K562 (cell line): ENCODE results near the gene APOO. TPM values are rescaled to one million over a fixed set of nuclear protein-coding genes. Genes with fewer than 3 reads are reported as not detected.

Experiments
- ATAC-seq: fragments of 200-7000 bp; cut with Tn5 transposase; 3 replicates; pipeline ENCODE4 v1.9.1; 2020; ENCODE audit warnings: moderate library complexity
- BruUV-seq: library from RNA; stranded (reverse); fragments of 400-500 nt; replicated peaks from 2 replicates; lab custom pipeline; 2021; lab: Mats Ljungman, UMichigan
- CTCF ChIA-PET: fragments of 300-600 bp; formaldehyde crosslinking; extraction: SDS; loops from one replicate; lab custom pipeline; 2021; ENCODE audit warnings: low intra/inter-chr PET ratio; lab: Yijun Ruan, JAX
- POLR2A ChIA-PET: fragments of 300-600, 350-650 bp; sonication (Branson Sonifier 250); formaldehyde crosslinking; extraction: SDS; loops from one replicate; lab custom pipeline; 2021; ENCODE audit warnings: antibody characterized with exemption, inconsistent platforms; lab: Yijun Ruan, JAX
- DNase-seq, 4 experiments: peaks; one replicate each; pipeline versions ENCODE4 v3.0.0 to v3.0.0-alpha.2; 2011 to 2018; ENCODE audit warnings: low spot score in 3 of 4, mixed read lengths in 3 of 4; ENCODE audit errors: extremely low read depth in 1 of 4
- FAIRE-seq: peaks from 2 replicates; lab custom pipeline; 2011; peaks lifted over from hg19 to GRCh38; lab: Jason Lieb, UNC
- H2AFZ ChIP-seq: 2 replicates; pipeline ENCODE4 v1.6.0; 2011; ENCODE audit warnings: low read depth, low read length, control low read depth, inconsistent platforms
- H3K27ac ChIP-seq: fragments of 200-600 bp; 3 replicates; pipeline ENCODE4 v1.8.0; 2011; ENCODE audit warnings: low read depth, mild to moderate bottlenecking, control low read depth, inconsistent platforms, low read length, moderate library complexity, mixed read lengths; ENCODE audit errors: extremely low read depth
- H3K27me3 ChIP-seq, 2 experiments: fragments of 300-600 bp in 1 of 2; 2 replicates in 1 of 2; 3 replicates in 1 of 2; pipeline versions ENCODE4 v1.6.0 to v1.8.0; 2011; ENCODE audit warnings: inconsistent platforms in 2 of 2, low read length in 2 of 2, mild to moderate bottlenecking in 1 of 2, mixed read lengths in 1 of 2, moderate library complexity in 1 of 2; ENCODE audit not compliant: control insufficient read depth in 2 of 2, insufficient read depth in 2 of 2
- H3K36me3 ChIP-seq: fragments of 300-600 bp; 3 replicates; pipeline ENCODE4 v1.8.0; 2011; ENCODE audit warnings: mild to moderate bottlenecking, low read length, inconsistent platforms; ENCODE audit not compliant: control insufficient read depth, insufficient read depth
- H3K4me1 ChIP-seq, 2 experiments: fragments of 200-600 bp in 1 of 2; replicated peaks in 1 of 2; 2 replicates in 1 of 2; 3 replicates in 1 of 2; pipeline versions ENCODE4 v1.5.1 to v1.8.0; 2011; ENCODE audit warnings: inconsistent platforms in 2 of 2, low read length in 2 of 2, mild to moderate bottlenecking in 1 of 2, mixed read lengths in 1 of 2, moderate library complexity in 1 of 2; ENCODE audit not compliant: control insufficient read depth in 2 of 2, insufficient read depth in 2 of 2
- H3K4me2 ChIP-seq: 2 replicates; pipeline ENCODE4 v1.6.1; 2011; ENCODE audit warnings: low read length, control low read depth, inconsistent platforms, mixed read lengths; ENCODE audit not compliant: insufficient read depth
- H3K4me3 ChIP-seq: fragments of 200-600 bp; sonication (generic), shearing (Covaris generic); 2 replicates; pipeline ENCODE4 v1.5.1; 2016; ENCODE audit warnings: control low read depth, inconsistent platforms
- H3K79me2 ChIP-seq: fragments of 200-600 bp; 3 replicates; pipeline ENCODE4 v1.8.0; 2011; ENCODE audit warnings: low read length, inconsistent platforms; ENCODE audit not compliant: control insufficient read depth, insufficient read depth
- H3K9ac ChIP-seq, 2 experiments: 2 replicates each; pipeline versions ENCODE4 v1.6.0 to v1.6.1; 2011; ENCODE audit warnings: low read depth in 2 of 2, low read length in 2 of 2, control low read depth in 1 of 2, inconsistent platforms in 1 of 2, mild to moderate bottlenecking in 1 of 2, mixed read lengths in 1 of 2; ENCODE audit not compliant: insufficient read depth in 1 of 2
- H3K9me1 ChIP-seq: one replicate; pipeline ENCODE4 v1.6.0; 2011; ENCODE audit warnings: inconsistent platforms, mild to moderate bottlenecking, low read length, moderate library complexity; ENCODE audit not compliant: control insufficient read depth, insufficient read depth
- H3K9me3 ChIP-seq: replicated peaks from 2 replicates; pipeline ENCODE4 v1.5.1; 2011; ENCODE audit warnings: low read depth, low read length, inconsistent platforms; ENCODE audit not compliant: control insufficient read depth, insufficient read depth
- H4K20me1 ChIP-seq: replicated peaks from 2 replicates; pipeline ENCODE4 v1.6.1; 2011; ENCODE audit warnings: low read length, inconsistent platforms, mixed read lengths; ENCODE audit not compliant: control insufficient read depth, insufficient read depth
- BDP1 ChIP-seq: IDR thresholded peaks from 3 replicates; pipeline ENCODE4 v1.6.1; 2011; ENCODE audit not compliant: insufficient read length, insufficient read depth
- BHLHE40 ChIP-seq: IDR thresholded peaks from 2 replicates; pipeline ENCODE4 v1.6.1; 2011; ENCODE audit warnings: low read length, improper control_type of control experiment
- CBFA2T2 ChIP-seq: fragments of 450-650 bp; conservative IDR thresholded peaks from 2 replicates; pipeline ENCODE4 v1.6.1; 2017; ENCODE audit warnings: mild to moderate bottlenecking
- CCNT2 ChIP-seq: IDR thresholded peaks from 2 replicates; pipeline ENCODE4 v1.6.1; 2011; ENCODE audit warnings: borderline replicate concordance, low read depth, mild to moderate bottlenecking, moderate library complexity, mixed read lengths, low read length; ENCODE audit not compliant: insufficient read length; ENCODE audit errors: extremely low read depth
- DNMT1 ChIP-seq: fragments of 450-650 bp; IDR thresholded peaks from 2 replicates; pipeline ENCODE4 v1.6.1; 2016; ENCODE audit warnings: antibody characterized with exemption, mild to moderate bottlenecking
- DPF2 ChIP-seq: fragments of 450-650 bp; IDR thresholded peaks from 2 replicates; pipeline ENCODE4 v1.6.1; 2016
- EP300 ChIP-seq: IDR thresholded peaks from 2 replicates; pipeline ENCODE4 v1.6.1; 2012; ENCODE audit warnings: low read length, improper control_type of control experiment
- ETS2 ChIP-seq: IDR thresholded peaks from 2 replicates; pipeline ENCODE4 v1.6.1; 2016; ENCODE audit warnings: borderline replicate concordance, missing genetic modification characterization, mild to moderate bottlenecking, moderate library complexity, missing compliant biosample characterization; ENCODE audit not compliant: poor library complexity, severe bottlenecking
- HDGF ChIP-seq: fragments of 450-650 bp; IDR thresholded peaks from 2 replicates; pipeline ENCODE4 v1.6.1; 2016
- LEF1 ChIP-seq: fragments of 450-650 bp; IDR thresholded peaks from 2 replicates; pipeline ENCODE4 v1.6.1; 2016; ENCODE audit warnings: mild to moderate bottlenecking
- NONO ChIP-seq, 2 experiments: fragments of 200-400 bp in 1 of 2; fragments of 450-650 bp in 1 of 2; formaldehyde crosslinking in 1 of 2; IDR thresholded peaks; 2 replicates each; pipeline ENCODE4 v1.6.1; 2017; ENCODE audit warnings: low read depth in 2 of 2, mild to moderate bottlenecking in 2 of 2, moderate library complexity in 2 of 2, low read length in 1 of 2
- NR2C1 ChIP-seq, 2 experiments: fragments of 450-650 bp; IDR thresholded peaks; 2 replicates each; pipeline ENCODE4 v1.6.1; 2017; ENCODE audit warnings: mild to moderate bottlenecking in 2 of 2, antibody characterized with exemption in 1 of 2, inconsistent platforms in 1 of 2, missing compliant biosample characterization in 1 of 2, missing genetic modification characterization in 1 of 2
- RUNX1 ChIP-seq: sonication (generic); IDR thresholded peaks from 2 replicates; pipeline ENCODE4 v1.6.1; 2016; ENCODE audit warnings: antibody characterized with exemption, low read depth
- SREBF2 ChIP-seq: sonication (generic); formaldehyde crosslinking; IDR thresholded peaks from 2 replicates; pipeline ENCODE4 v1.4.0; 2020; ENCODE audit warnings: mild to moderate bottlenecking, missing genetic modification reagents
- ZNF384 ChIP-seq: IDR thresholded peaks from 2 replicates; pipeline ENCODE4 v1.6.1; 2012; ENCODE audit warnings: low read depth, low read length, improper control_type of control experiment
- ZNF644 ChIP-seq: fragments of 200-800 bp; sonication (Bioruptor generic); IDR thresholded peaks from 2 replicates; pipeline ENCODE4 v1.6.1; 2016; ENCODE audit warnings: low read depth, missing genetic modification characterization, missing compliant biosample characterization
- WGBS: fragments of 100-300 bp; shearing (Covaris generic); methylation state at CpG from one replicate; pipeline ENCODE4 v1.1.6; 2016; ENCODE audit warnings: low coverage, mixed read lengths; ENCODE audit not compliant: insufficient coverage; ENCODE audit errors: missing lambda C conversion rate; 5-methylcytosine and 5-hydroxymethylcytosine counted together
- in situ Hi-C: fragments of 300-500 bp; cut with MboI; formaldehyde crosslinking; loops from 4 replicates; pipeline ENCODE4 v1.15.0; 2018; ENCODE audit warnings: inconsistent platforms, mixed read lengths
- intact Hi-C: fragments of 100-400 bp; cut with micrococcal nuclease; formaldehyde crosslinking; loops from 2 replicates; pipeline ENCODE4 v1.14.2; 2022
- polyA plus RNA-seq, 8 experiments: library from polyadenylated mRNA; depleted of rRNA in 4 of 8; stranded (reverse) in 5 of 8; unstranded in 3 of 8; fragments of >200 nt; fragmentation: Nextera tagmentation in 2 of 8; fragmentation: Illumina TruSeq in 1 of 8; extraction: Ambion mirVana in 2 of 8; extraction: Trizol in 1 of 8; gene quantifications; 2 replicates each; pipeline versions ENCODE4 v1.2.1 to v1.2.3, GENCODE V29; 2011 to 2014; ENCODE audit warnings: inconsistent platforms in 1 of 8, missing spikeins in 1 of 8
- total RNA-seq, 7 experiments: library from RNA; depleted of rRNA in 6 of 7; stranded (reverse); fragments of >200 nt in 6 of 7; fragmentation: Illumina TruSeq in 2 of 7; extraction: Trizol in 2 of 7; gene quantifications; 2 replicates each; pipeline versions ENCODE4 v1.2.1 to v1.2.3, GENCODE V29; 2011 to 2021; ENCODE audit warnings: low replicate concordance in 1 of 7
- TF ChIP-seq, protein P1 (sequence below): fragments of 250-450 bp; sonication (Bioruptor Pico); IDR thresholded peaks from 2 replicates; pipeline ENCODE4 v1.5.1; 2021; ENCODE audit warnings: mild to moderate bottlenecking
- TF ChIP-seq, protein P2 (sequence below): IDR thresholded peaks from 2 replicates; pipeline ENCODE4 v1.6.1; 2014; ENCODE audit warnings: antibody characterized with exemption

The APOO gene
- total and polyA plus RNA-seq, 9 of the 15 experiments (the other 6 are each of a cell fraction or from before 2014, with no cell fraction given) = 37.3 to 76.4 (median 60.8) TPM

DNA sequence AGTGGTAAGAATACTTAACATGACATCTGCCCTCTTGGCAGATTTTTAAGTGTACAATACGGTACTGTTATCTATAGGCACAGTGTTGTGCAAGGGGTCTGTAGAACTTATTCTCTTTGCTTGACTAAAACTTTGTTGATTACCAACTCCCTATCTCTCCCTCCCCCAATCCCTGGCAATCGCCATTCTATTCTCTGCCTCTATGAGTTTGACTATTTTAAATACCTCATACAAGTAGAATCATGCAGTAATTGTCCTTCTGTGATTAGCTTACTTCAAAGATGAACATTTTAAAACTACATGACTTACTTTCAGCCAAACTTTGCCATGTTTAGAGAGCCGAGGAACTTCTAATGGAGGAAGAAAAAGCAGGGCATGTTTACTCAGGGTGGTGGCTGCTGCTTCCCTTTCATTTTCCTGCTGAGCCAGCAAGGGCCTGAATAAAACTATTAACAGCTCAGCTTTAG, 62.4 kb downstream of the APOO start (continued):
- TF ChIP-seq, protein P1, sequence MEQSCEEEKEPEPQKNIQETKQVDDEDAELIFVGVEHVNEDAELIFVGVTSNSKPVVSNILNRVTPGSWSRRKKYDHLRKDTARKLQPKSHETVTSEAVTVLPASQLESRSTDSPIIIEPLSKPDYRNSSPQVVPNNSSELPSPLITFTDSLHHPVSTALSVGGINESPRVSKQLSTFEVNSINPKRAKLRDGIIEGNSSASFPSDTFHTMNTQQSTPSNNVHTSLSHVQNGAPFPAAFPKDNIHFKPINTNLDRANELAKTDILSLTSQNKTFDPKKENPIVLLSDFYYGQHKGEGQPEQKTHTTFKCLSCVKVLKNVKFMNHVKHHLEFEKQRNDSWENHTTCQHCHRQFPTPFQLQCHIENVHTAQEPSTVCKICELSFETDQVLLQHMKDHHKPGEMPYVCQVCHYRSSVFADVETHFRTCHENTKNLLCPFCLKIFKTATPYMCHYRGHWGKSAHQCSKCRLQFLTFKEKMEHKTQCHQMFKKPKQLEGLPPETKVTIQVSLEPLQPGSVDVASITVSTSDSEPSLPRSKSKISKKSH (CRISPR knock-in tag) = no peak
- no peak for TF ChIP-seq DPF2
- TF ChIP-seq HDGF = no peak
- no peak for TF ChIP-seq ETS2 (tag)
- TF ChIP-seq BDP1 = no peak
- no peak for TF ChIP-seq ZNF384
- TF ChIP-seq ZNF644 (tag) = 0 out of 2 replicates have a peak, but pooled peaks have one; percentile 7
- 0 out of 2 replicates have a peak, but pooled peaks have one; percentile 19 for TF ChIP-seq CBFA2T2

DNA sequence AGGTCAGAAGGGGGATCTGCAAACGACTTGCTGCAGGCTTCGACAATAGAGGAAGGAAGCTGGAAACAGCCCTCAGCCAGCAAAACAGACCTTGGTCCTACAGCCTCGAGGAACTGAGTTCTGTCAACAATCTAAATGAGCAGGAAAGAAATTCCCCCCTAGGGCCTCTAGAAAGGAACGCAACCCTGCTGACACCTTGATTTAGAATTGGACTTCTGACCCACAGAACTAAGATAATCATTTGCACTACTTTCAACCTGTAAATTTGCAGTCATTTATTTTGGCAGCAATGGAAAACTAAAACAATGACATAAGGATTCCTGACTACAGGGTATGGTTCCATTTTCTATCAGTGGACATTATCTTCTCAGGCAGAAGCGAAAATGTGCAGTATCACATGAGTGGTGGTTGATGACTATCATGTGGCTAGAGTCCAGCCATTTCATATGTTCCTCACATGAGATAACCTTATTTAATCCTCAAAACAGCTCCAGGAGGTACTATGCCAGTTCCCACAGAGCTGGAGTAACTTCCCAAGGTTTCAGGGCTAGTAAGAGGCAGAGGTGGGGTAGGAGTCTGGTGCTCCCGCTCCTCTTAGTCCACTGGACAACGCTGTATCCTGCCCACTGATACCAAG, 63.1 kb downstream of the APOO start:
- Histone ChIP-seq H2AFZ (peak overlapping the region; percentile 54), H3K27me3 (no peaks in the 10 kb centered on the region), H3K27ac (peak overlapping the region; percentile 74), H3K4me1 (peaks cover 8 to 19% of the 10 kb centered on the region in 2 experiments; a peak in 4 of 5 replicates), H3K4me2 (peak overlapping the region; percentile 72), H3K9ac (peak overlapping the region; percentile 26 to 54; a peak in 2 of 4 replicates), H3K9me1 (no peaks in the 10 kb centered on the region), H4K20me1 (no peaks in the 10 kb centered on the region), H3K79me2 (no peaks in the 10 kb centered on the region), H3K36me3 (no peaks in the 10 kb centered on the region), H3K9me3 (no peaks in the 10 kb centered on the region), H3K4me3 (no peak overlapping the region)
- FAIRE-seq (peak; percentile 88), DNase-seq (peak; percentile 11 to 66 (median 26)), ATAC-seq (peak; percentile 86)
- POLR2A ChIA-PET = interaction anchor here (0.7 to 1.2 kb wide), 2 partner anchors 45 to 164 kb away, joined by 3 read pairs; no protein-coding TSS in a partner anchor
- CTCF ChIA-PET = no interaction called here
- in situ Hi-C loops (no loop called here), intact Hi-C loops (loop anchor here (2.0 to 5.0 kb wide), 2 partner anchors 58 to 62 kb away; partner anchors contain the start of gene SAT1)
- no TSS peak for BruUV-seq
- 0% methylated on average over 6 of the region's 7 CpGs for WGBS
- TF ChIP-seq DNMT1 (no peak), SREBF2 (CRISPR knock-in tag) (no peak), NONO (IDR thresholded peaks at IDR 0.05; ENCODE audit: low read depth in 2 of 2, low read length in 1 of 2) (no peak), RUNX1 (no peak), LEF1 (peak; percentile 81), EP300 (peak; percentile 74), BHLHE40 (peak; percentile 76), NR2C1 (IDR thresholded peaks at IDR 0.05) (no peak), NR2C1 (tag; IDR thresholded peaks at IDR 0.05) (peak; percentile 38), CCNT2 (peak; percentile 36)
- TF ChIP-seq, protein P2, sequence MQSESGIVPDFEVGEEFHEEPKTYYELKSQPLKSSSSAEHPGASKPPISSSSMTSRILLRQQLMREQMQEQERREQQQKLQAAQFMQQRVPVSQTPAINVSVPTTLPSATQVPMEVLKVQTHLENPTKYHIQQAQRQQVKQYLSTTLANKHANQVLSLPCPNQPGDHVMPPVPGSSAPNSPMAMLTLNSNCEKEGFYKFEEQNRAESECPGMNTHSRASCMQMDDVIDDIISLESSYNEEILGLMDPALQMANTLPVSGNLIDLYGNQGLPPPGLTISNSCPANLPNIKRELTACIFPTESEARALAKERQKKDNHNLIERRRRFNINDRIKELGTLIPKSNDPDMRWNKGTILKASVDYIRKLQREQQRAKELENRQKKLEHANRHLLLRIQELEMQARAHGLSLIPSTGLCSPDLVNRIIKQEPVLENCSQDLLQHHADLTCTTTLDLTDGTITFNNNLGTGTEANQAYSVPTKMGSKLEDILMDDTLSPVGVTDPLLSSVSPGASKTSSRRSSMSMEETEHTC = peak; percentile 84
